K562 (cell line): ENCODE results near the gene CCDC106. TPM values are rescaled to one million over a fixed set of nuclear protein-coding genes. Genes with fewer than 3 reads are reported as not detected.

Experiments
- ADNP ChIP-seq: fragments of 200-800 bp; sonication (Bioruptor generic); IDR thresholded peaks from 2 replicates; pipeline ENCODE4 v1.6.1; 2016; ENCODE audit warnings: missing genetic modification characterization, missing compliant biosample characterization
- BCOR ChIP-seq: fragments of 450-650 bp; IDR thresholded peaks from 2 replicates; pipeline ENCODE4 v1.6.1; 2016
- FOXA3 ChIP-seq, 2 experiments: fragments of 450-650 bp in 1 of 2; sonication (generic) in 1 of 2; formaldehyde crosslinking; IDR thresholded peaks in 1 of 2; conservative IDR thresholded peaks in 1 of 2; 2 replicates each; pipeline versions ENCODE4 v1.4.0 to v1.8.0; 2020 to 2022; ENCODE audit warnings: mild to moderate bottlenecking in 2 of 2, missing genetic modification reagents in 1 of 2
- FUS ChIP-seq: fragments of 200-400 bp; formaldehyde crosslinking; optimal IDR thresholded peaks from 2 replicates; pipeline ENCODE3; 2017; ENCODE audit warnings: low read depth, low read length
- KDM1A ChIP-seq, 2 experiments: fragments of 450-650 bp; IDR thresholded peaks; 2 replicates each; pipeline ENCODE4 v1.6.1; 2016; ENCODE audit warnings: mild to moderate bottlenecking in 2 of 2
- MECOM ChIP-seq: fragments of 250-450 bp; sonication (Bioruptor Pico); IDR thresholded peaks from 2 replicates; pipeline ENCODE4 v1.8.0; 2022; ENCODE audit warnings: inconsistent platforms
- NCOR1 ChIP-seq: fragments of 450-650 bp; IDR thresholded peaks from 2 replicates; pipeline ENCODE4 v1.6.1; 2016; ENCODE audit warnings: mild to moderate bottlenecking, moderate library complexity
- NFIX ChIP-seq: fragments of 250-450 bp; sonication (Bioruptor Pico); IDR thresholded peaks from 2 replicates; pipeline ENCODE4 v1.4.0; 2020; ENCODE audit warnings: low read depth, mild to moderate bottlenecking, moderate library complexity
- RAD51 ChIP-seq: fragments of 450-650 bp; IDR thresholded peaks from 2 replicates; pipeline ENCODE4 v1.7.1; 2016; ENCODE audit warnings: low read depth, mild to moderate bottlenecking, borderline replicate concordance
- RBM25 ChIP-seq: fragments of 200-400 bp; formaldehyde crosslinking; IDR thresholded peaks from 2 replicates; pipeline ENCODE4 v1.6.1; 2018; ENCODE audit warnings: low read length, low read depth, moderate library complexity; ENCODE audit not compliant: severe bottlenecking
- RBM39 ChIP-seq: fragments of 200-400 bp; formaldehyde crosslinking; optimal IDR thresholded peaks from 2 replicates; pipeline ENCODE3; 2018; ENCODE audit warnings: low read depth, low read length
- RCOR1 ChIP-seq, 2 experiments: IDR thresholded peaks; 2 replicates each; pipeline ENCODE4 v1.6.1; 2012; ENCODE audit warnings: low read depth in 2 of 2, low read length in 2 of 2, borderline replicate concordance in 1 of 2, improper control_type of control experiment in 1 of 2
- SMARCA5 ChIP-seq: fragments of 450-650 bp; IDR thresholded peaks from 2 replicates; pipeline ENCODE4 v1.6.1; 2016
- SRSF9 ChIP-seq: fragments of 200-400 bp; formaldehyde crosslinking; IDR thresholded peaks from 2 replicates; pipeline ENCODE4 v1.6.1; 2017; ENCODE audit warnings: low read depth, low read length, borderline replicate concordance
- SUPT5H ChIP-seq: fragments of 450-650 bp; IDR thresholded peaks from 2 replicates; pipeline ENCODE4 v1.6.1; 2016
- polyA plus RNA-seq, 8 experiments: library from polyadenylated mRNA; depleted of rRNA in 4 of 8; stranded (reverse) in 5 of 8; unstranded in 3 of 8; fragments of >200 nt; fragmentation: Nextera tagmentation in 2 of 8; fragmentation: Illumina TruSeq in 1 of 8; extraction: Ambion mirVana in 2 of 8; extraction: Trizol in 1 of 8; gene quantifications; 2 replicates each; pipeline versions ENCODE4 v1.2.1 to v1.2.3, GENCODE V29; 2011 to 2014; ENCODE audit warnings: inconsistent platforms in 1 of 8, missing spikeins in 1 of 8
- total RNA-seq, 7 experiments: library from RNA; depleted of rRNA in 6 of 7; stranded (reverse); fragments of >200 nt in 6 of 7; fragmentation: Illumina TruSeq in 2 of 7; extraction: Trizol in 2 of 7; gene quantifications; 2 replicates each; pipeline versions ENCODE4 v1.2.1 to v1.2.3, GENCODE V29; 2011 to 2021; ENCODE audit warnings: low replicate concordance in 1 of 7
- TF ChIP-seq, protein P1 (sequence below): fragments of 450-650 bp; IDR thresholded peaks from 2 replicates; pipeline ENCODE4 v1.6.1; 2016; ENCODE audit warnings: low read depth
- TF ChIP-seq, protein P2 (sequence below): fragments of 250-450 bp; sonication (Bioruptor Pico); IDR thresholded peaks from 2 replicates; pipeline ENCODE4 v1.4.0; 2020; ENCODE audit warnings: borderline replicate concordance
- TF ChIP-seq, protein P3 (sequence below): fragments of 250-450 bp; sonication (Bioruptor Pico); IDR thresholded peaks from 2 replicates; pipeline ENCODE4 v1.9.0; 2021; ENCODE audit warnings: mild to moderate bottlenecking, inconsistent platforms

CCDC106 gene
- total and polyA plus RNA-seq, 9 of the 15 experiments (the other 6 are each of a cell fraction or from before 2014, with no cell fraction given) = 0.10 to 27.5 (median 15.0) TPM; not detected in 1

DNA sequence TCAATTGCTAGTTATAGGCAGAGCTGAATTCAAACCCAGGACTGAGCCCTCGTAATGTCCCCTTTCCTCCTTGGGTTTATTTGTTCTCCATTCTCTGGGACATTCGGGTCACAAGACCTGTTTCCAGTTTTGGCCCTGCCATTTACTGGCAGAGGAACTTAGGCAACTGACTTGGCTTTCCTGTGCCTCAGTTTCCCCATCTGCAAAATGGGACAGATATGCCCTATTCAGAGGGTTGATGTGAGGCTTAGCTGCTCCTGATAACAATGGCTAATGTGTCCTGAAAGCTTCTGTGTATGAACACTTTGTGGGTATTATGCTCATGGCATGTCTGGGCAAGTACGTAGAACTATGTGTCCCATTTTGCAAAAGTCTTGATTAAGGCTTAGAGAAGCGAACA is 46.9 kb upstream of the CCDC106 start (continued):
- TF ChIP-seq, protein P1, sequence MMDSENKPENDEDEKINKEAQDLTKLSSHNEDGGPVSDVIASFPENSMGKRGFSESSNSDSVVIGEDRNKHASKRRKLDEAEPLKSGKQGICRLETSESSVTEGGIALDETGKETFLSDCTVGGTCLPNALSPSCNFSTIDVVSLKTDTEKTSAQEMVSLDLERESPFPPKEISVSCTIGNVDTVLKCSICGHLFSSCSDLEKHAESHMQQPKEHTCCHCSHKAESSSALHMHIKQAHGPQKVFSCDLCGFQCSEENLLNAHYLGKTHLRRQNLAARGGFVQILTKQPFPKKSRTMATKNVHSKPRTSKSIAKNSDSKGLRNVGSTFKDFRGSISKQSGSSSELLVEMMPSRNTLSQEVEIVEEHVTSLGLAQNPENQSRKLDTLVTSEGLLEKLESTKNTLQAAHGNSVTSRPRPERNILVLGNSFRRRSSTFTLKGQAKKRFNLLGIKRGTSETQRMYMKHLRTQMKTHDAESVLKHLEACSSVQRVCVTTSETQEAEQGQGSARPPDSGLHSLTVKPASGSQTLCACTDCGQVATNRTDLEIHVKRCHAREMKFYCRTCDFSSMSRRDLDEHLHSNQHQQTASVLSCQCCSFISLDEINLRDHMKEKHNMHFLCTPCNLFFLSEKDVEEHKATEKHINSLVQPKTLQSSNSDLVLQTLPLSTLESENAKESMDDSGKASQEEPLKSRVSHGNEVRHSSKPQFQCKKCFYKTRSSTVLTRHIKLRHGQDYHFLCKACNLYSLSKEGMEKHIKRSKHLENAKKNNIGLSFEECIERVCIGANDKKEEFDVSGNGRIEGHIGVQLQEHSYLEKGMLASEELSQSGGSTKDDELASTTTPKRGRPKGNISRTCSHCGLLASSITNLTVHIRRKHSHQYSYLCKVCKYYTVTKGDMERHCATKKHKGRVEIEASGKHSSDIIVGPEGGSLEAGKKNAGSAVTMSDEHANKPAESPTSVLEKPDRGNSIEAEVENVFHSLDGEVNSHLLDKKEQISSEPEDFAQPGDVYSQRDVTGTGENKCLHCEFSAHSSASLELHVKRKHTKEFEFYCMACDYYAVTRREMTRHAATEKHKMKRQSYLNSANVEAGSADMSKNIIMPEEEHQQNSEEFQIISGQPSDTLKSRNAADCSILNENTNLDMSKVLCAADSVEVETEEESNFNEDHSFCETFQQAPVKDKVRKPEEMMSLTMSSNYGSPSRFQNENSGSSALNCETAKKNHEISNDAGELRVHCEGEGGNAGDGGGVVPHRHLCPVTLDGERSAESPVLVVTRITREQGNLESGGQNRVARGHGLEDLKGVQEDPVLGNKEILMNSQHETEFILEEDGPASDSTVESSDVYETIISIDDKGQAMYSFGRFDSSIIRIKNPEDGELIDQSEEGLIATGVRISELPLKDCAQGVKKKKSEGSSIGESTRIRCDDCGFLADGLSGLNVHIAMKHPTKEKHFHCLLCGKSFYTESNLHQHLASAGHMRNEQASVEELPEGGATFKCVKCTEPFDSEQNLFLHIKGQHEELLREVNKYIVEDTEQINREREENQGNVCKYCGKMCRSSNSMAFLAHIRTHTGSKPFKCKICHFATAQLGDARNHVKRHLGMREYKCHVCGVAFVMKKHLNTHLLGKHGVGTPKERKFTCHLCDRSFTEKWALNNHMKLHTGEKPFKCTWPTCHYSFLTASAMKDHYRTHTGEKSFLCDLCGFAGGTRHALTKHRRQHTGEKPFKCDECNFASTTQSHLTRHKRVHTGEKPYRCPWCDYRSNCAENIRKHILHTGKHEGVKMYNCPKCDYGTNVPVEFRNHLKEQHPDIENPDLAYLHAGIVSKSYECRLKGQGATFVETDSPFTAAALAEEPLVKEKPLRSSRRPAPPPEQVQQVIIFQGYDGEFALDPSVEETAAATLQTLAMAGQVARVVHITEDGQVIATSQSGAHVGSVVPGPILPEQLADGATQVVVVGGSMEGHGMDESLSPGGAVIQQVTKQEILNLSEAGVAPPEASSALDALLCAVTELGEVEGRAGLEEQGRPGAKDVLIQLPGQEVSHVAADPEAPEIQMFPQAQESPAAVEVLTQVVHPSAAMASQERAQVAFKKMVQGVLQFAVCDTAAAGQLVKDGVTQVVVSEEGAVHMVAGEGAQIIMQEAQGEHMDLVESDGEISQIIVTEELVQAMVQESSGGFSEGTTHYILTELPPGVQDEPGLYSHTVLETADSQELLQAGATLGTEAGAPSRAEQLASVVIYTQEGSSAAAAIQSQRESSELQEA = no peak
- TF ChIP-seq RCOR1 (IDR thresholded peaks at IDR 0.05; ENCODE audit: borderline replicate concordance in 1 of 2, low read depth in 2 of 2, low read length in 2 of 2) (0 out of 4 replicates have a peak, but pooled peaks of 1 of the 2 experiments have one; percentile 12), NFIX (no peak), SUPT5H (no peak), NCOR1 (no peak), RBM39 (no peak), RAD51 (no peak), BCOR (peak; percentile 99), SRSF9 (no peak), SMARCA5 (0 out of 2 replicates have a peak, but pooled peaks have one; percentile 41), KDM1A (IDR thresholded peaks at IDR 0.05) (peak; percentile 50 to 81; a peak in 3 of 4 replicates), ADNP (tag) (peak; percentile 84), FOXA3 (CRISPR knock-in tag; conservative IDR thresholded peaks at IDR 0.05 in 1 of 2, IDR thresholded peaks at IDR 0.05 in 1 of 2) (no peak), MECOM (CRISPR knock-in tag) (0 out of 2 replicates have a peak, but pooled peaks have one; percentile 11), FUS (no peak), RBM25 (peak; percentile 90)
- TF ChIP-seq, protein P2, sequence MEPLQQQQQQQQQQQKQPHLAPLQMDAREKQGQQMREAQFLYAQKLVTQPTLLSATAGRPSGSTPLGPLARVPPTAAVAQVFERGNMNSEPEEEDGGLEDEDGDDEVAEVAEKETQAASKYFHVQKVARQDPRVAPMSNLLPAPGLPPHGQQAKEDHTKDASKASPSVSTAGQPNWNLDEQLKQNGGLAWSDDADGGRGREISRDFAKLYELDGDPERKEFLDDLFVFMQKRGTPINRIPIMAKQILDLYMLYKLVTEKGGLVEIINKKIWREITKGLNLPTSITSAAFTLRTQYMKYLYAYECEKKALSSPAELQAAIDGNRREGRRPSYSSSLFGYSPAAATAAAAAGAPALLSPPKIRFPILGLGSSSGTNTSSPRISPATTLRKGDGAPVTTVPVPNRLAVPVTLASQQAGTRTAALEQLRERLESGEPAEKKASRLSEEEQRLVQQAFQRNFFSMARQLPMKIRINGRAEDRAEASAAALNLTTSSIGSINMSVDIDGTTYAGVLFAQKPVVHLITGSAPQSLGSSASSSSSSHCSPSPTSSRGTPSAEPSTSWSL (CRISPR knock-in tag) = no peak
- TF ChIP-seq, protein P3, sequence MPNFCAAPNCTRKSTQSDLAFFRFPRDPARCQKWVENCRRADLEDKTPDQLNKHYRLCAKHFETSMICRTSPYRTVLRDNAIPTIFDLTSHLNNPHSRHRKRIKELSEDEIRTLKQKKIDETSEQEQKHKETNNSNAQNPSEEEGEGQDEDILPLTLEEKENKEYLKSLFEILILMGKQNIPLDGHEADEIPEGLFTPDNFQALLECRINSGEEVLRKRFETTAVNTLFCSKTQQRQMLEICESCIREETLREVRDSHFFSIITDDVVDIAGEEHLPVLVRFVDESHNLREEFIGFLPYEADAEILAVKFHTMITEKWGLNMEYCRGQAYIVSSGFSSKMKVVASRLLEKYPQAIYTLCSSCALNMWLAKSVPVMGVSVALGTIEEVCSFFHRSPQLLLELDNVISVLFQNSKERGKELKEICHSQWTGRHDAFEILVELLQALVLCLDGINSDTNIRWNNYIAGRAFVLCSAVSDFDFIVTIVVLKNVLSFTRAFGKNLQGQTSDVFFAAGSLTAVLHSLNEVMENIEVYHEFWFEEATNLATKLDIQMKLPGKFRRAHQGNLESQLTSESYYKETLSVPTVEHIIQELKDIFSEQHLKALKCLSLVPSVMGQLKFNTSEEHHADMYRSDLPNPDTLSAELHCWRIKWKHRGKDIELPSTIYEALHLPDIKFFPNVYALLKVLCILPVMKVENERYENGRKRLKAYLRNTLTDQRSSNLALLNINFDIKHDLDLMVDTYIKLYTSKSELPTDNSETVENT (CRISPR knock-in tag) = no peak
